Posterior cingulate gyrus (tissue), 11 donors: ENCODE results near the gene ARHGEF17.
A peak's percentile ranks its signal among the peaks of the same experiment; 100 is the strongest.
"Not testable (repeated sequence)": the region's sequence is repeated elsewhere in the genome, so short reads cannot be mapped to it uniquely, and the experiment has no call there.

ENCODE experiments used
- DNase-seq, 10 donors: peaks; one replicate each; pipeline versions ENCODE4 v3.0.0 to v3.0.0-alpha.2; 2020 to 2021; ENCODE audit warnings: mixed read lengths in 3 of 10
- intact Hi-C: fragments of 100-400 bp; cut with DNase I; formaldehyde crosslinking; loops from one replicate; pipeline ENCODE4 v1.15.1; 2023

ARHGEF17 gene

DNA sequence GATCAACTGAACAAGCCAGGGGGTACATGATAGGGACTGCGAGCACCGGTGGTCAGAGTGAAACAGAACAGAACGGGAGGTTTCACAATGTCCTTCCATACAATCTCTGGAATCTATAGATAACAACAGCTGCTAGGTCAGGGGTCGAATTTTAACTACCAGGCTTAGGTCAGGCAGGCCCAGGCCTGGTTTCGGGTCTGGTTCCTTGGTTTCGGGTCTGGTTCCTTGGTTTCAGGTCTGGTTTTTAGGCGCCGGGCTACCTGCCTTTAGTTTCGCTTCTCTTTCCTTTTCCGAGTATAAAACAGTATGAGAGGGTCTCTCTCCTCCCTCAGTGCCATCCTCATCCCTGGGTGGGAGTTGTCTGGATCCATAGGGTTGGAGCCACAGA, 36.6 kb upstream of the ARHGEF17 start:
- peak in 2 of 10 donors; percentile 6 to 14 for DNase-seq
- intact Hi-C loops, result not testable (repeated sequence)

GRCh38 chr11:73271936-73272679, 36.0 kb upstream of the ARHGEF17 start, which contains the start of gene P2RY6:
TSS of gene P2RY6 (plus strand) at chr11:73272338. CDS start at chr11:73296519, 24,181 bp downstream.
- peak in 3 of 10 donors; percentile 18 to 79 (median 64) for DNase-seq
- intact Hi-C loops, result no loop called here

DNA sequence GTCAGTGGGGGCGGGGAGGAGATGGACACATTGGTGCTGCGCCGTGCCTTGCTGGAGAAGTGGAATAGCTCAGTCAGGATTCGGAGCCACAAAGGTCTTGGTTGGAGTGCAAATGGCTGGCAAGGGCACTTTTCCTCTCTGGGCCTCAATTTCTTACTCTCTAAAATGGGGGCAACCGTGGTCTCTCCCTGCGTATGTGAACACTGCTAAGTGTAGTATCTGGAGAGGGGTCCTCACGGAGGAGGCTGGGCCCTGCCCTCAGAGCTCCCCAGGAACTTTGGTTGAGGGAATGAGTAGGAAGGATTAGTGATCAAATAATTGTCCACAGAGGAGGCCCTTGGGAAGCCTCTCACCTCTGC, 35.4 kb upstream of the ARHGEF17 start:
- intact Hi-C loops, result no loop called here
- peak in 1 of 10 donors; percentile 8 for DNase-seq

DNA sequence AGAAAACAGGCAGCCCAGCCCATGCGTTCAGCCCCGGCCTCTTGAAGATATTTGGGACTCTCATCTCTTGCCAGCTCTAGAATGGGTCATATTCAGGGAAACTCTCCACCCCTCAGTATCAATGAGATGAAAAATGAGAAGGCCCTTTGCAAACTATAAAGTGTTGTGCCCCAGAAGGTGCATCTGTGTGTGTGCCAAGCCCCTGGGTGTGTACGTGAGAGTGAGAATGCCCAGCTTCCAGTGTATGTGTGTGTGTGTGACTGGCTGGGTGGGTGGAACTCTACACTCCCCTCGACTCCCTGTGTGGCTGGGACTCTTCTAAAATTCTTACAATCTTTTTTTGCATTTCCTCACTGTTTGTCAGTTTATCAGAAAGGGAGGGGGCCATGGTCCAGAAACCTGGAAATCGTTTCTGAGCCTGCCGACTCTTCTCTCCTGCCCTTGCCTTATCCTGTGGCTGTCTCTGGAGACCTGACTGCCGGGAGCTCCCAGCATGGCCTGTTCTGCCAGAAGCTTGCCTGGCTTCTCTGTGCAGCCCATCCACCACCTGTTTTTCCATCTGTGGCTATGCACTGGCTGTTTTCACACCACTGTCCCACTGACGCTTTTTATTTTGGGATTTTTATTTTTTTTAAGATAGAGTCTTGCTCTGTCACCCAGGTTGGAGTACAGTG, 34.7 kb upstream of the ARHGEF17 start:
- intact Hi-C loops, result no loop called here

DNA sequence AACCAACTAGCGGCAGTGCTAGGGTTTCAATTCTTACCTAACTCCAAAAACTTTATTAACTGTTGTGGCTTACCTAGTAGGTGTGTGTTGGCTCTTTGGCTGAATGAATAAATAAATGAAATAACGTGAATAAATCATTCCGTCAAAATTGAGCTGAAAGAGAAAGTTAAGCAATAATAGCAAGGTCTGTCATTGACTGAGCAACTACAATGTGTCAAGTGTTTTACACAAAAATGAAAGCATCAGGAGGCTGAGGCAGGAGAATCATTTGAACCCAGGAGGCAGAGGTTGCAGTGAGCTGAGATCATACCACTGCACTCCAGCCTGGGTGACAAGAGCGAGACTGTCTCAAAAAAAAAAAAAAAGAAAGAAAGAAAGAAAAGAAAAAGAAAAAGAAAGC, 33.9 kb upstream of the ARHGEF17 start:
- intact Hi-C loops, DNase-seq: not testable (repeated sequence)

More for the DNA sequence above, 34.7 kb upstream of the ARHGEF17 start:
- DNase-seq, result peak in 3 of 10 donors; percentile 13 to 76 (median 42)

- intact Hi-C loops, result no loop called here
- DNase-seq, result peak in 3 of 10 donors; percentile 22 to 83 (median 64)
Observed at GRCh38 chr11:73274722-73275380, 33.2 kb upstream of the ARHGEF17 start.

DNA sequence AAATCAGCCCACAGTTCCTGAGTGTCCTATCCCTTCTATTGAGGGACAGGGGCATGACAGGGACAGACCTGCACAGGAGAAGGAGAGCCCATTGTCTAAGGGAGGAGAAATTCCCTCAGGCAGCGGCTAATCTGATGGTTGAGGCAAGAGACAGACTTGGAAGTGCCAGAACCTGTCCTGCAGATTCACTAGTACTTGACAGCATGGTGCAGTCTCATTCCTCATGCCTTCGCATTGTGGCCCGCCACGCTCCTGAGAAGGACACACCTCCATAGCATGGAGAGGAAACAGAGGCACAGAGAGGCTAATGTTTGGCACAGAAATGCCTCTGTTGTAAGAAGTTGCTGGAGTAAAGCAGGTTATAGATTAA, 32.7 kb upstream of the ARHGEF17 start:
- intact Hi-C loops, result no loop called here
- DNase-seq, result peak in 3 of 10 donors; percentile 10 to 43 (median 13)

GRCh38 chr11:73277467-73277866, 30.6 kb upstream of the ARHGEF17 start:
- DNase-seq, result peak in 1 of 10 donors; percentile 13
- intact Hi-C loops, result no loop called here

- intact Hi-C loops, result no loop called here
- DNase-seq, result peak in 1 of 10 donors; percentile 79
Observed at GRCh38 chr11:73280626-73281025, 27.4 kb upstream of the ARHGEF17 start.

- DNase-seq, result peak in 1 of 10 donors; percentile 81
- intact Hi-C loops, result no loop called here
Observed at GRCh38 chr11:73281201-73281741, 26.8 kb upstream of the ARHGEF17 start.

GRCh38 chr11:73281796-73282660, 26.0 kb upstream of the ARHGEF17 start:
- intact Hi-C loops, result no loop called here
- peak in 1 of 10 donors; percentile 29 for DNase-seq

DNA sequence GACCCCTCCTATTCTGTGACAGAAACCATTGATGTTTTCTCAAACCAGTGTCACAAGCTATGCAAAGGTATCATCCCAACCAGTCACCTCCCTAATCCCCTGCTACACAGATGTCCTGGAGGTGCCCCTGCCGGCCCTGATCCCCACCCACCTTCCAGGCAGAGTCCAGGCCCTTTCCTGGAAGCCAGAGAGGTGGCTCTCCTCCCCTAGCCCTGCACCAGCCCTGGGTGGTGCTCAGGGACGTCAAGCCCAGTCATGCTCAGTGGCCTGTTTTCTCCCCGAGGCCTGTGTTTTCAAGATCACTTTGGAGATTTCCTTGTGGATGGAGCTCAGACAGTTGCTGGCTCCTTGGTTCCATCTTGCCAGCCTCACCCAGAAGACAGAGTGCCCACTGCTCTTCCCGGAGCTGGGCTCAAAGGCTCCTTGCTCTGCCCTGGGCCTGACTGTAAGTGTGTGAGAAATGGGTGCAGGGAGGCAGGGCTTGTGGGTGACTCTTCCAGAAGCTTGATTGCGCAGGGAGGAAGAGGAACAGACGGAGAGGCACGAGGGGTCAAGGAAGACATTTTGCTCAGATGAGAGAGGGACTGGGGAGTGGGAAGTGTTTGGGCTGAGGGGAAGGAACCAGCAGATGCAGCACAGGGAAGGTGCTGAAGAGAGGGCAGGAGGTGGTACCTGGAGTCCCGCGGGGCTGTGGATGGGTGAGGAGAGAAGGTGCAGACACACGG, 24.6 kb upstream of the ARHGEF17 start:
- intact Hi-C loops, result no loop called here
- peak in 1 of 10 donors; percentile 64 for DNase-seq

- DNase-seq, result peak in 1 of 10 donors; percentile 32
- intact Hi-C loops, result no loop called here
Observed at GRCh38 chr11:73284106-73284505, 24.0 kb upstream of the ARHGEF17 start.

DNA sequence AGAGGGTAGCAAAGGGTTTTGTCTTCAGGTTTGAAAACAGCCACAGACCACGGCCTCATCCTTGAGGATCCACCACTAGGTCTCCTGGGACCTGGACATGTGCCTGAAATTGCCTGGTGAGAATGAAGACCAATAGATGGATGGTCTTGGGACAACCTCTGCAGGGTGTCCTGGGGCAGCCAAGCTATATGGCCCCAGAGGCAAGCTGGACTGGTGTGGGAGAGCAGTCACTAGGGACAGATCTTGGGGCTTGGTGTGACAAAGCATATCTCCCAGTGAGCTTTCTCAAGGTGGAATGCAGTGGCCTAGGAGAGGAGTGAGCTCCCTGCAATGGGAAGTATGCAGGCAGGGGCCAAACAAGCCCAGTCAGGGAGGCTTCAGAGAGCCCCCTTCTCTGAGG, 22.4 kb upstream of the ARHGEF17 start:
- peak in 1 of 10 donors; percentile 57 for DNase-seq
- intact Hi-C loops, result no loop called here

DNA sequence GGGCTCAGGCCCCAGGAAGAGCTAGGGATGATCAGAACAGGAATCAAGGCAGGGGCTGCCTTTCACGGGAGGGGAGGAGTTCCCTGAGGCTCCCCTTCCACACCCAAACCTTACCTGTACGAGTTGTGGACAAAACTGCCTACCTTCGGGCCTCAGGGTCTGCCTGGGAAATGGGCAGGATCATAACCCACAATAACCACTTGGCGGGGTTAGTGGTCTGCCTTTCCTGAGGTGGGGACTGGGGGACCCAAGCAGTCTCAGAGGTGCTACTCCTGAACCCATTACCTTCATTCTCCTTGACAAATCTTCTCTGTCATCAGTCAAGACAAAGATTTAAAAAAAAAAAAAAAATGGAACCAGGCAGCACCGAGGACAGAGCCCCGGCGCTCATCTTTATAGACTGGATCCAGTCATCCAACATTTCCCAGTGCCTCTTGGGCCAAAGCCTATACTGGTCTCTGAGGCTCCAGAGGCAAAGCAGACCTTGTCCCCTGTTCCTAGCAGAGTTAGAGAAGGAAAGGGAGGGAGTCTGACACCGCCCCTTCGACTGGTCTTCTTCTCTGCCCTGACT, 21.8 kb upstream of the ARHGEF17 start:
- intact Hi-C loops, result no loop called here
- DNase-seq, result peak in 1 of 10 donors; percentile 31

DNA sequence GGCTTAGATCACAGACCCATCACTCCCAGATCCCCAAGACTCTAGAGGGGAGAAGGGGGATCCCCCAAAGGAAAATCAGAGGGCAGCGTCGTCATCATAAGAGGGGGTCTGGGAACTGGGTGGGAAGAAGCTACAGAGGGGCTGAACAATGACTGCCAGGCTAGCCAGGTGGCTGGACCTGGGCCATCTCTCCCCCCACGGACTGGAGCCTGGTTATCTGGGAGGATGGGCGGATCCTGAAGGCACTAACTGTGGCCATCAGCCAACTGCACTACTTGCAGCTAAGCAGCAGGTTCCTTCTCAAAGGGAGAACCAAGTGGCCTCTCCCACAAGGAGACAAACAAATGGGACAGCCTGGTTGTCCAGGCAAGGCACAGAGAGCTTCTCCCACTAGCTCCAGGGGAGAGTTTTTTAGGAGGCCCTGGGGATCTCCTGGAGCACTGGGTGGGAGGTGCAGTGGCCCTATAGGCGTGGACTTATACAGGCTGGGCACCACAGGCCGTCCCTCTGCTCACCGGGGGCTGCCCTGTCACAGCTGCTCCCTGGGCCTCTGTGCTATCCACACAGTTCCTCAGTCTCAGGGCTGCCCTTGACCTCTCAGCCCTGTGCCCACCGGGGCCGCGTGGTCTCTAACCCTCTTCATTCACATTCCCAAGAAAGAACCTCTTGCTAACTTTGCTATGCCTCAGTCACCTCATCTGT, 20.5 kb upstream of the ARHGEF17 start:
- intact Hi-C loops, result no loop called here
- DNase-seq, result peak in 1 of 10 donors; percentile 71

- no peak for DNase-seq
- intact Hi-C loops, result no loop called here
Observed at GRCh38 chr11:73288192-73288872, 19.7 kb upstream of the ARHGEF17 start.
